GM18507 (cell line): ENCODE results near the gene OCA2.

Source experiments
- DNase-seq: peaks from one replicate; pipeline ENCODE4 v3.0.0; 2011; ENCODE audit warnings: low read depth; ENCODE audit not compliant: insufficient read length; ENCODE audit errors: extremely low spot score
- FAIRE-seq: peaks from 2 replicates; lab custom pipeline; 2011; peaks lifted over from hg19 to GRCh38; lab: Jason Lieb, UNC

Gene OCA2

GRCh38 chr15:28107111-28107903 is 8.2 kb upstream of the OCA2 start:
- no peak for FAIRE-seq
- DNase-seq = no peak

GRCh38 chr15:28106294-28107110 is 7.4 kb upstream of the OCA2 start:
- FAIRE-seq (no peak), DNase-seq (no peak)

GRCh38 chr15:28105793-28106192 is 6.7 kb upstream of the OCA2 start:
- DNase-seq (no peak), FAIRE-seq (no peak)

- DNase-seq = no peak
- FAIRE-seq = no peak
Measured at GRCh38 chr15:28105224-28105791, 6.2 kb upstream of the OCA2 start.

GRCh38 chr15:28104326-28104725 is 5.2 kb upstream of the OCA2 start:
- no peak for DNase-seq
- FAIRE-seq = no peak

GRCh38 chr15:28103831-28104230 is 4.7 kb upstream of the OCA2 start:
- FAIRE-seq = no peak
- no peak for DNase-seq

- FAIRE-seq (no peak), DNase-seq (no peak)
Measured at GRCh38 chr15:28101983-28102441, 2.9 kb upstream of the OCA2 start.

- DNase-seq (no peak), FAIRE-seq (no peak)
Measured at GRCh38 chr15:28101201-28101600, 2.1 kb upstream of the OCA2 start.

GRCh38 chr15:28100516-28101195 is 1.5 kb upstream of the OCA2 start:
- FAIRE-seq = no peak

GRCh38 chr15:28099555-28100140 is 533 bp upstream of the OCA2 start:
- DNase-seq (no peak), FAIRE-seq (no peak)

More at GRCh38 chr15:28100516-28101195, 1.5 kb upstream of the OCA2 start:
- DNase-seq = no peak

- DNase-seq (no peak), FAIRE-seq (no peak)
Measured at GRCh38 chr15:28098360-28098765, 752 bp downstream of the OCA2 start.

- FAIRE-seq = no peak
Measured at GRCh38 chr15:28097656-28098359, 1.3 kb downstream of the OCA2 start.

GRCh38 chr15:28096670-28097431 is 2.3 kb downstream of the OCA2 start:
- no peak for FAIRE-seq
- no peak for DNase-seq

More at GRCh38 chr15:28097656-28098359, 1.3 kb downstream of the OCA2 start:
- DNase-seq = no peak

- DNase-seq (no peak), FAIRE-seq (no peak)
Measured at GRCh38 chr15:28096411-28096669, 2.8 kb downstream of the OCA2 start.

- FAIRE-seq (no peak), DNase-seq (no peak)
Measured at GRCh38 chr15:28094732-28095521, 4.2 kb downstream of the OCA2 start.

GRCh38 chr15:28093752-28094535 is 5.2 kb downstream of the OCA2 start:
- DNase-seq (no peak), FAIRE-seq (no peak)

GRCh38 chr15:28091313-28091712 is 7.8 kb downstream of the OCA2 start:
- DNase-seq (no peak), FAIRE-seq (no peak)
